SKM-1 treated with dmso at 0.1 percent for 144 hours (cell line): Measurements from ENCODE around the gene ALOX15B.

Experiments
- DNase-seq: peaks from one replicate; lab custom pipeline; 2025; ENCODE audit not compliant: unreplicated experiment; lab: John Stamatoyannopoulos, UW

Gene ALOX15B

DNA sequence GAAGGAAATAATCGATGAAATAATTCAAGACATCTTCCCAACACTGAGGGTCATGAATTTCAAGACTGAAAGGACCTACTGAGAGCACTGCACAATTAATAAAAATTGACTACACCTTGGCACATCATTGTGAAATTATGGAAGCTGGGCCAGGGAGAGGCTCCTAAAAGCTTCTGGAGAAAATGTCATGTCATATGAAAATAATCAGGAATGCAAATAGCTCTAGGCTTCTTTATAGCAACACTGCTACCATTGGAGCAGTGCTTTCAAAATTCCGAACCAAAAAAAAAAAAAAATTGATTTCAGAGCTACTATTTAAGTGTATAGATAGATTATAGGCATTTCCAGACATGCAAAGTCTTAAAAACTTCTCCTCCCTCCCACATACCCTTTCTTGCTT is 6.4 kb upstream of the ALOX15B start:
- no peak for DNase-seq

DNA sequence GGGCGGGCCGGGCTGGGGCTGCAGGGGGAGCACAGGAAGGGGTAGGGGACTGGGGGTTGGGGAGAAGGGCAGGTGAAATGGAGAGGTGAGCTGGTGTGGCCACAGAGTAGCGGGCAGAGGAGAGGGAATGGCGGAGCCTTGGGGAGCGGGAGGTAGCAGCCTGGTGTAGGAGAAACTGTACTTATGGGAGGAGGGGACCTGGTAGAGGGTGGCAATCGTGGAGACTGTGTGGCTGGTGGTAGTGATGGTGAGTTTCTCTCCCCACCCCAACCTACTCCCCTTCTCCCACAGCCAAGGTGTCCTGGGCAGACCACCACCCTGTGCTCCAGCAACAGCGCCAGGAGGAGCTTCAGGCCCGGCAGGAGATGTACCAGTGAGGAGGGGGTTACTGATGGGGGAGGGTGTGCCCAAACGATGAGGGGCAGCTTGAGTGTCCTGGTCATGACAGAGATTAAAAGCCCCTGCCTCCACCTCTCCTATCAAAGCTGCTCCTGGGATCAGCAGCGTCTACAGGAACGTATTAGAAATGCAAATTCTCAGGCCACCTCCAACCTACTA is 831 bp downstream of the ALOX15B start:
- no peak for DNase-seq

DNA sequence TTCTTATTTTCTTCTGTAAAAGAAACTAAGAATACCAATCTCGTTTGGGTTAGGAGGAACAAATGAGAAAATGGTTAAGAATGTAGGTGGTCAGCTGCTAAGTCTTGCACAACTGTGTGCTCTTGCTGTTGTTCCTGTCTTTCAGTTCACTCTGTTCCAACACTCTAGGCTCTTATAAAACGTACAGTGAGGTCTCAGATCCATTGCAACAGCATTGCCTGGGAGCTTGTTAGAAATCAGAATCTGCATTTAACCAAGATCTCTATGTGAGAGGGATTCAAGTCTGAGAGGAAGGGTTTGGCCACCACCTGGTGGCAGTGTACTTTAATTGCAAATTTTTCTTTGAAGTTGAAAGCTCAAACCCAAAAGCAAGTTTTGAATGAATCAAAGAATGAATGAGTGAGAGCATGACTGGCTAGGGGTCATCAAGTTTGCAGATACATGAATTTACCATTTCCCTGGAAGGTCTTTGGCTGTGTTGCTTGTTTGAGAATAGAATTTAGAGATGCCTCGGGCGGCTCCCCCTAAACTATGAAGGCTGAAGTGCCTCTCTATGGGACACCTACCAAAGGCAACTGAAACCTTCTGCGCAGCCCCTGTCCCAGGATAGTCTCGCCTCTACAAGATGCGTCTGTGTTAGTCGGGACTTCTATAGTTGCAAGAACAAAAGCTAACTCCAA is 2.5 kb downstream of the ALOX15B start:
- peak; percentile 29 for DNase-seq

DNA sequence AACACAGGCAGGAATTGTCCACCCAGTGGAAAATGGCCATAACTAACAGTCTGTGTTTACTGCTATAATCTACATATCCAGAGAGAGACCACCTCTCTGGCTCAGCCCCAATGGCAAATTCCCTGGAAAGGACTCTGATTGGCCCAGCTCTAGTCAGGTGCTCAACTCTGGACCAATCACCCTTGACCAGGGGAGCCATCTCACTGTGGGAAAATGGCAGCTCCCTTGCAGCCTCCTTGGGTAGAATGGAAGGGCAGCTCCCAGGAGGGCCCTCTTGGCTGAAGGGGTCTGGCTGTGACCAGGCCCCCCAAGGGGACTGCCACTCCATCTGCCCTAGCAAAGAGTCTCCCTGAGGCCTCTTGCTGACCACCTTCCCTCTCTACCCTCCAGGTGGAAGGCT is 3.1 kb downstream of the ALOX15B start:
- no peak for DNase-seq

DNA sequence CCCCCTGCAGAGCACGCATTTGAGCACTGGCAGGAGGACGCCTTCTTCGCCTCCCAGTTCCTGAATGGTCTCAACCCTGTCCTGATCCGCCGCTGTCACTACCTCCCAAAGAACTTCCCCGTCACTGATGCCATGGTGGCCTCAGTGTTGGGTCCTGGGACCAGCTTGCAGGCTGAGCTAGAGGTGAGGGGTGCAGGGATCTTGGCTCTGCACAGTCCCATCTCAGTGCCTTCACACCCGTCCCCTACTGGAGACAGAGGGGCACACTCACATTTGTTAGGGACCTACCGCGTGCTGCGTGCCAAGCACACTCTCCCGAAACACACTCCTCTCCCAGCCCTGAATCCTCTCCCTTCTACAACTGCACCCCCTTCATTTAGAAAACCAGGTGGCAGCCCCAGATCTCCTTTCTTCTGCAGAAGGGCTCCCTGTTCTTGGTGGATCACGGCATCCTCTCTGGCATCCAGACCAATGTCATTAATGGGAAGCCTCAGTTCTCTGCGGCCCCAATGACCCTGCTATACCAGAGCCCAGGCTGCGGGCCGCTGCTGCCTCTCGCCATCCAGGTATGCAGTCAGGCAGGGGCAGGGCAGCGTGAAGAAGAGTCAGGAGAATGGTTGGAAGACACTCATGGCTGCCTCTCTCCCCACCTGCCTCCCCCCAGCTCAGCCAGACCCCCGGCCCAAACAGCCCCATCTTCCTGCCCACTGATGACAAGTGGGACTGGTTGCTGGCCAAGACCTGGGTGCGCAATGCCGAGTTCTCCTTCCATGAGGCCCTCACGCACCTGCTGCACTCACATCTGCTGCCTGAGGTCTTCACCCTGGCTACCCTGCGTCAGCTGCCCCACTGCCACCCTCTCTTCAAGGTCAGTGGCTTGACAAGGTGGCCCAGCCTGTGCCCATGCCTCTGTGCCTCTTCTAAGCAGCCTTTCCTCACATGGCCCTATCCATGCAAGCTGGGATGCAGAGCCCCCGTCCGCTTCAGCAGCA is 6.3 kb downstream of the ALOX15B start:
- DNase-seq: no peak

DNA sequence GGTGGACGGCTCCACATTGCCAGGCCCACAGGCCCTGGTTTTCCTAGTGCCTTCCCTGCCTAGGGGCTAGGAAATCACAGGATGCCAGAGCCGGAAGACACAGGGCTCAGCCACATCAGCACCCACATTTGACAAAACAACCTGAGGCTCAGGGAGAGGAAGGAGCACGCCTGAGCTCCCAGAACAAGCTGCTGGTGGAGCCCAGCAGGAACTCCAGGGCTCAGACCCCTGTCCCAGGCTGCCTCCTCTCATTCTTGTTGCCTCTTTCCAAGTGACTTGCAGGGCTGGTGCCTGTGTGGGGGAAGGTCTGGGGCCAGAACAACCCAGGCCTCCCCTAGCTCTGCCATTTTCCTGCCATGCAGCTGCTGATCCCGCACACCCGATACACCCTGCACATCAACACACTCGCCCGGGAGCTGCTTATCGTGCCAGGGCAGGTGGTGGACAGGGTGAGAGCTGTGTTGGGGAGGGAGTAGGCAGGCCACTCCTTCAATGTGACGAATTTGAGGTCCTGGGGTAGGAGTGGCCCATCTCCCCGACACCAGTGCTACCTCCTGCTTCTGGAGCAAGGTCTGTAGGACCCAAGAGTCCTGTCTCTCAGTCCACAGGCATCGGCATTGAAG is 7.6 kb downstream of the ALOX15B start:
- no peak for DNase-seq

DNA sequence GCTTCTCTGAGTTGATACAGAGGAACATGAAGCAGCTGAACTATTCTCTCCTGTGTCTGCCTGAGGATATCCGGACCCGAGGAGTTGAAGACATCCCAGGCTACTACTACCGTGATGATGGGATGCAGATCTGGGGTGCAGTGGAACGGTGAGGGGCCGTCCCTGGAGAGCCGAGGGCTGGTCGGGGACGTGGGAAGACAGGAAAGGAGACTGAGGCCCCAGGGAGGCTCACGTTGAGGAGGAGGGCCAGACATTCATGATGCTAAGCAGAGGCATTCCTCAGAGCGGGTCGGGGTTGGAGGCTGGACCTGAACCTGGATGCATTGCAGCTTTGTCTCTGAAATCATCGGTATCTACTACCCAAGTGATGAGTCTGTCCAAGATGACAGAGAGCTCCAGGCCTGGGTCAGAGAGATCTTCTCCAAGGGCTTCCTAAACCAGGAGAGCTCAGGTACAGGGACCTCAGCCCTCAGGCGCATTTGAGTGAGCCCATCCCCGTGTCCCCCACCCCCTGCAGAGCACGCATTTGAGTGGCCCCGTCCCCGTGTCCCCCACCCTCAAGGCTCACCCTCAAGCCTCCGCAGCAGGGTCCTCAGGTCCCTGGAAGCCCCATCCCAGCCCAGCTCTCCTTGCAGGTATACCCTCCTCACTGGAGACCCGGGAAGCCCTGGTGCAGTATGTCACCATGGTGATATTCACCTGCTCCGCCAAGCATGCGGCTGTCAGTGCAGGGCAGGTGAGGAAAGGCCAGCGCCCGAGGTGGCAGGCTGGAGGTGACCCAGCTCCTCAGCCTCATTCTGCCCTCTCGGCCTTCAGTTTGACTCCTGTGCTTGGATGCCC is 8.3 kb downstream of the ALOX15B start:
- no peak for DNase-seq

DNA sequence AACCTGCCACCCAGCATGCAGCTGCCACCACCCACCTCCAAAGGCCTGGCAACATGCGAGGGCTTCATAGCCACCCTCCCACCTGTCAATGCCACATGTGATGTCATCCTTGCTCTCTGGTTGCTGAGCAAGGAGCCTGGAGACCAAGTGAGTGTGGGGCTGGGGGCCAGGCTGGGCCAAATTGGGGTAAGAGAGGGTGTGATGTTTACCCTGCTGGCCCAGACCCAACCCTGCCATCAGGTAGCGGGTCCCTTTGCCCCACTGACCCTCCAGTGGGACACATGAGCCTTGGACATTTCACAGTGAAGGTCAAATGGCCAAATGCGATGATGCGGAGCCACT is 8.9 kb downstream of the ALOX15B start:
- no peak for DNase-seq

DNA sequence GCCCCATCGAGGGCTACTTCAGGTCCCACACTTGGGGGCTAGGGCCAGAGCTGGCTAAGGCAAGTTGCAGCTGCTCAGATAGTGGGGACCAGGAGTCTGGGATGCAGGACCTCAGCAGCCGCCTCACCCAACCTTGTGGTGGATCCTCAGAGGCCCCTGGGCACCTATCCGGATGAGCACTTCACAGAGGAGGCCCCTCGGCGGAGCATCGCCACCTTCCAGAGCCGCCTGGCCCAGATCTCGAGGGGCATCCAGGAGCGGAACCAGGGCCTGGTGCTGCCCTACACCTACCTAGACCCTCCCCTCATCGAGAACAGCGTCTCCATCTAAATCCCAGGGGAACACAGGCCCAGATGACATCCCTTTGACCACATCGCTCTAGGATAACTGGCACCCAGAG is 9.4 kb downstream of the ALOX15B start:
- no peak for DNase-seq

DNA sequence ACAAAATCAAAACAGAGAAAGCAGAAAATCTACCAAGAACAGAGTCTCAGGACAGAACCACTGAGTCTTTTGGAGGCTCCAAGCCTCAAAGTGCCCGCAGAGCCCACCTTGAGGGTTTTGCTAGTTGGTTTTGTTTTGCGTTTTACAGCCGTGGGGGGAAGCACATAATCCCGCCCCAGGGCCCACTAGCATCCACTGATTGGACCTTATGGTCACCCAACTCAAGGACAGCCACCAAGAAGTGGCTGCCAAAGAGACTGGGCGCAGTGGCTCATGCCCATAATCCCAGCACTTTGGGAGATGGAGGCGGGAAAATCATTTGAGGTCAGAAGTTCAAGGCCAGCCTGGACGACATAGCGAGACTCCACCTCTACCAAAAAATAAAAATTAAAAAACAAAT is 9.9 kb downstream of the ALOX15B start:
- DNase-seq: no peak

DNA sequence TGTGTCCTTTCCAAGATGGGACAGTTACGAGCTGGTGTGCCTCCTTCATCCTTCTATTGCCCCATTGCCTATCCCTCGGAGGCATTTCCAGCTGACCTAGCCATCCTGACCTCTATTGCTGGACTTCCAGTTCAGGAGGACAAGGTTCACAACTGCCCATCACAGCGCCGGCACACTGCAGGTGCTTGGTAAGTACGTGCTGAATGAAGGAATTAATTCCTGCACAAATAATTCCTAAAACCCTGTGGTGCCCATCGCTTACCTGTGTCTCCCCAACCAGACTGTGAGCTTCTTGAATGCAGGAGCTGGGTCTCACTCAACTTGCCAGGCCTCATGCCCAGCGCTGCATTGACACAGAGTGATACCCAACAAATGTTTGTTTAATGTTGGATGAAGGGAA is 13.0 kb downstream of the ALOX15B start:
- no peak for DNase-seq

DNA sequence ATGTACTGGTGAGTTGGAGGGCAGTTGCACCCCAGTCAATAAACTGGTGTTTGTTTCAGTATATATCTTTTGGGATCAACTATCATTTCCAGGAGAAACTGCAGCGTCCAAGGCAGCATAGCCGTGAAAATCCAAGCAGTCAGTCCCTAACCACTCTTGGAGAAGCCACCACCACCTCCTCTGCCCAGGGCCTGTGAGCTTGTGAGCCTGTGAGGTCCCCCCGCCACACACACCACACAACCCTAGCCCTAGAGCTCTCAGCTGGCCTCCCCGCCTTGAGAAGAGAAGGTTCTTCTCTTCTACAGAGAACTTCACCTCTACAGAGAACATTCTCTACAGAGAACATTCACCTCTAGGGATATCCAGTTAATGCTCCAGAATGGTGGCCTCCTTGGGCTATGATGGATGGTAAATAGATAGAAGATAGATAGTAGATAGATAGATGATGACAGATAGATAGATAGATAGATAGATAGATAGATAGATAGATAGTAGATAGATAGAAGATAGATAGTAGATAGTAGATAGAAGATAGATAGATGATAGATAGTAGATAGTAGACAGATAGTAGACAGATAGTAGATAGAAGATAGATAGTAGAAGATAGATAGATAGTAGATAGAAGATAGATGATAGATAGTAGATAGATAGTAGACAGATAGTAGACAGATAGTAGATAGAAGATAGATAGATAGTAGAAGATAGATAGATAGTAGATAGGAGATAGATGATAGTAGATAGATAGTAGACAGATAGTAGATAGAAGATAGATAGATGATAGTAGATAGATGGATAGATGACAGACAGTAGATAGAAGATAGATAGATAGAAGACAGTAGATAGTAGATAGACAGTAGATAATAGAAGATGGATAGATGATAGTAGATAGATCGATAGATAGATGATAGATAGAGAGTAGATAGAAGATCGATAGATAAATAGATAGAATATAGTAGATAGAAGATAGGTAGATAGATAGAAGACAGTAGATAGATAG is 13.7 kb downstream of the ALOX15B start:
- DNase-seq: no peak

DNA sequence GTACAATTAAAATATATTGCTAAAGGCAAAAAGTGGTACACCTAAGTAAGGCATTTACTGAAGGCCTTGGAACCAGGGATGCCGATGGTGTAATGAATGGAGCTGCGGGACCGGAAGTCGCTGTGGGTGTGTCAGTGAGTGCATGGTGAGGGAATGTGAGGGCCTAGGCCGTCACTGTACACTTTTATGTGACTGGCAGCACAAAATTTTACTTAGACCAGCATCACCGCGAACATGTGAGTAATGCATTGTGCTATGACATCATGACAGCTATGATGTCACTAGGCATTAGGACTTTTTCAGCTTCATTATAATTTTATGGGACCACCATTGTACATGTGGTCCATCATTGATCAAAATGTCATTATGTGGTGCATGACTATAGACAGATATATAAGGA is 14.7 kb downstream of the ALOX15B start:
- no peak for DNase-seq

DNA sequence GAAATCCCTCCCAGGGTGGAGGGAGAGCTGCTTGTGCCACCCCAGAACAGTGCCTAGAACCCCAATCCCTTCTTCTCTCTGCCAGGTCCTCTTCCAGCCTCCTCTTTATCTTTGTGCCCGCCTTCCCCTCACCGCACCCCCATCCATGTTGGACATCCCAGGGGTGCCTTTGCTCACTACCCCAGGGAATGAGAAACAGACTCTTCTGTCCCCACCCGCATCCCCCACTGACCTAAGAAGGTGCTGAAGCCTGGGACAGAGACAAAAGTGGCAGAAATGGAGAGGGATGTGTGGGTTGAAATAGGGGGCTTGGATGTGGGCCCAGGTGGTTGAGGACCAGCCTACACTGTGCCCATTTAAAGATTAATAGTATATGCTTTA is 17.0 kb downstream of the ALOX15B start:
- no peak for DNase-seq

DNA sequence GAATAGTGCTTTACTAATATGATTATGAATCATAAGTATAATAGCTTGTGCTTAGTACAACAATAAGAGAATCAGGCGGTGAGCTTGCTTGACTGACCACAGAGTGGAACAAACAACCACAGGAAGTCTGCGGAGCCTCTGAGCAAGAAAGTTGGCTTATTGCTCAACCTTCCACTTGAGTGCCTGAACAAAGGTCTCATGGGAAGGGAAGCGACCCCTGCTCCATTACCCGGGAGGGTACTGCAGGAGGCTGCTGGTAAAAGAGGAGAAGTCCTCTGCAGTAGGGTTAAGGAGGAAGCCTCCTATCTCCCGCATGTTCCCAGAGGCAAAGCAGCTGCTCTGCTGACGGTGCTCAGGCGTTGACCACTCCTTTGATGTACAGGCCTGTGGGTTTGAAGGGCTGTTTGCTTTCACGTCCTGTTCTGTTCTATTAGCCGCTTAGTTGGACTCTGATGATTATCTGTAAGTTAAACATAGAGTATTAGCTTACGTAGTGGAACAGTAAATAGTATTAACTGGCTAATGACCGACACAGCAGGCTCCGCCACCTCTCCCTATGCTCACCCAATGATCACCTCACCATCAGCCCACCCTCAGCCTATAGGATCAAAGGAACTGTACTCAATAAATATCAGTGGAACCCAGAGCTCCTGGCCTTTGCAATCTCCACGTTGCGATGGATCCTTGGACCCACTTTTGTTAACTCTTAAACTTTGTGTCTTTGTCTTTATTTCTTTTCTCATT is 17.5 kb downstream of the ALOX15B start:
- peak; percentile 68 for DNase-seq

DNA sequence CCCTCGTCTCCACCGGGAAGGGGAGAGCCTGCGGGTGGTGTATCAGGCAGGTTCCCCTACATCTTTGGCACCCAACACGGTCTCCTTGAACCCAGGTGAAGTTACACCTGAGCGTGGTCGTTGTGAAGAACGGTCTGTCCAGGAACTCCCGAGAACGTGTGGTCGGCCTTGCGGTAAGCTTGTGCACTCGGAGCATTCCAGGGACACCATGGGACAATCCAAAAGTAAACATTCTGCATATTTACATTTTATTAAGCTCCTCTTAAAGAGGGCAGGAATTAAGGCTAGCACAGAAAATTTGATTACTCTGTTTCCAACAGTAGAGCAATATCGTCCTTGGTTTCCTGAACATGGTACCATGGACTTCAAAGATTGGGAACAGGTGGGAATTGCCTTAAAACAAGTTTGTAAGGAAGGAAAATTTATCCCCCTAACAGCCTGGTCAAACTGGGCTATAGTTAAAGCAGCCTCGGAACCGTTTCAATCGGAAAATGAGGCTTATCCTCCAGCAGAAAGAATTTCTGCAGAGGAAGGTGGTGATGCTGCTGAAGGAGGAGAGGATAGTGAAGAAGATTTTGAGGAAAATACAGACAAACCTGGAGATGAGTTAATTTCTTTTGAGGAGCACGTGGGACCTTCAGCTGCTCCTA is 18.2 kb downstream of the ALOX15B start:
- no peak for DNase-seq

DNA sequence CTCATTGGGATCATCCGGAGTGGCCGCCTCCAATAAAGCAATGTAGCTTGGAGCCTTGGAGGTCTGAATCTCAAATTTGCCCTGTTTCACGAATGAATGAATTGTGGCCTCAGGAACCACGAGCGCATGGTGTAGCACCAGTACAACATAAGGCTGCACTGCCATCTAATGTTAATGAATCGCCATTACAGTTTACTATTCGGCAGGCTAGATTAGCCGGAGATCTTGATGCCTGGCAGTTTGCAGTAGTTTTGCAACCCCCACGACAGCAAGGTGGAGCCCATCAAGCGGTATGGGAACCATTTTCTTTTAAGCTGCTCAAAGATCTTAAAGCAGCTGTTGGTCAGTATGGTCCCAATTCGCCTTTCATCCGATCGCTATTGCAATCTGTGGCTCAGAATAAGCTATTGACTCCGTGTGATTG is 18.8 kb downstream of the ALOX15B start:
- peak; percentile 52 for DNase-seq

DNA sequence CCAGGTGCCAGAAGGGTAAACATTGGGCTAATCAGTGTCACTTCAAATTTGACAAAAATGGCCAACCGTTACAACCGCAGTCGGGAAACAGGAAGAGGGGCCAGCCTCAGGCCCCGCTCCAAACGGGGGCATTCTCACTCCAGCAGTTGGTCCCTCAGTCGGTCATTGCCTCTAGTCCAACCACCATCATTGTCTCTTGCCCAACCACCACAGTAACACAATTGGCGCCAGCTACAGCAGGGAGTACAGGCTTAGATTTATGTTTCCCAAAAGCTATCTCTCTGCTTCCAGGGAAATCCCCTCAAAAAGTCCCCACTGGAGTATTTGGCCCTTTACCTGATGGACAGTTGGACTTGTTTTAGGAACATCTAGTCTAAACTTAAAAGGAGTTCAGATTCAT is 20.3 kb downstream of the ALOX15B start:
- DNase-seq: no peak
